Measurements from ENCODE around the gene GP1BB. TPM values are rescaled to one million over a fixed set of nuclear protein-coding genes. Genes with fewer than 3 reads are reported as not detected.

GP1BB gene
- total and polyA plus RNA-seq, 2 of the 13 experiments (the other 11 are each of a cell fraction or from before 2014, with no cell fraction given) = not detected

DNA sequence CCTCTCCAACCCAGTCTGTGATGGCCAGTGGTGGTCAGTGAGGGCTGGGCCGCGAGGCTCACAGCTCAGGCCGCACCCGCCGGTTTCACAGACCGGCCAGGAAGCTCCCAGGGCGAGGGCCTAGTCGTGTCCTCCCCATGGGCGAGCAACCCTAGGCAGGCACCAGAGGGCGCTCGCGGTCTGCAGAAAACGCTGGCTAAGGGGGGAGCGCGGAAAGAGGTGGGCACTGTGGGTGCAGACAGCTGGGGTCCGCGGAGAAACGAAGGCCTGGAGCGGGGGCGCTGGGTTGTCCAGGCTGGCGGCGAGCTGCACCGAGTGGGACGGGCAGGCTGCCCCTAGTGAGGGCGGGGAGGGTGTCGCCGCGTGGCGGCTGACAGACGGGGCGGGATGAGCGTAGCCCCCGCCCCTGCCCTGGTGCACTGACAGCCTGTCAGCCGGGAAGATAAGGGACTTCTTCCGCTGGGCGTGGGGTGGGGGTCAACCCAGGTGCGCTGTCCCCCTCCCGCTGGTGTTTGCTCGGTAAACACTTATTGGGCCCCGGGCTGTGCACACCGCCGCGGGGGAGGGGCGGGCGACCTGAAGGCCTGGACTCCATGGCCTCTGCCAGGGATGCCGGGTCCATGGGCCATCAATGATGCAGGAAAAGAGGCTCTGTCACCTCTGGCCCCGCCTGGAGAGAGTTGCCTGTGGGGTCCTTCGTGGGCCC lies 7.5 kb downstream of the GP1BB start (continued):
- no peak for TF ChIP-seq ATAD3A (CRISPR knock-in tag; IDR thresholded peaks at IDR 0.05)
- no peak for TF ChIP-seq POLR2AphosphoS2 (IDR thresholded peaks at IDR 0.05; ENCODE audit: low read depth, low read length)
- peak; percentile 80; the same call in 1 of the 2 replicates for TF ChIP-seq ZNF800 (CRISPR knock-in tag; IDR thresholded peaks at IDR 0.05)
- TF ChIP-seq SALL2 (CRISPR knock-in tag; IDR thresholded peaks at IDR 0.05) = 0 out of 2 replicates have a peak, but pooled peaks have one; percentile 47
- peak; percentile 11; the same call in 1 of the 2 replicates for TF ChIP-seq ZNF83 (CRISPR knock-in tag; IDR thresholded peaks at IDR 0.05; ENCODE audit: borderline replicate concordance)
- peak in 1 of 2 experiments; percentile 38; a peak in 1 of 4 replicates for TF ChIP-seq EP300 (IDR thresholded peaks at IDR 0.05; ENCODE audit: low read depth in 2 of 2, low read length in 2 of 2)
- peak; percentile 12; the same call in 1 of the 2 replicates for TF ChIP-seq EP300 (CRISPR knock-in tag; IDR thresholded peaks at IDR 0.05; ENCODE audit: borderline replicate concordance)
- TF ChIP-seq ZBTB7B (CRISPR knock-in tag; IDR thresholded peaks at IDR 0.05) = peak; percentile 95
- TF ChIP-seq NR3C1 (CRISPR knock-in tag; IDR thresholded peaks at IDR 0.05) = no peak
- TF ChIP-seq ZNF574 (CRISPR knock-in tag; IDR thresholded peaks at IDR 0.05) = peak; percentile 70
- peak; percentile 80 for TF ChIP-seq NR2F6 (IDR thresholded peaks at IDR 0.05)
- TF ChIP-seq NR2F6 (CRISPR knock-in tag; IDR thresholded peaks at IDR 0.05) = peak; percentile 79
- TF ChIP-seq FOXP4 (CRISPR knock-in tag; IDR thresholded peaks at IDR 0.05) = peak; percentile 99
- peak; percentile 55; the same call in 1 of the 2 replicates for TF ChIP-seq MIER2 (CRISPR knock-in tag; IDR thresholded peaks at IDR 0.05)
- TF ChIP-seq CHCHD3 (CRISPR knock-in tag; IDR thresholded peaks at IDR 0.05) = peak; percentile 79; the same call in 1 of the 2 replicates
- TF ChIP-seq HNRNPK (IDR thresholded peaks at IDR 0.05; ENCODE audit: low read depth, low read length, poor library complexity, severe bottlenecking) = peak; percentile 11
- peak; percentile 57 for TF ChIP-seq HNF4A (CRISPR knock-in tag; IDR thresholded peaks at IDR 0.05)
- 0 out of 2 replicates have a peak, but pooled peaks have one; percentile 3 for TF ChIP-seq BORCS8-MEF2B (CRISPR knock-in tag; IDR thresholded peaks at IDR 0.05)
- peak; percentile 90; the same call in 1 of the 2 replicates for TF ChIP-seq SMAD9 (CRISPR knock-in tag; IDR thresholded peaks at IDR 0.05)
- TF ChIP-seq ARNTL (CRISPR knock-in tag; IDR thresholded peaks at IDR 0.05) = peak; percentile 79
- peak; percentile 48 for TF ChIP-seq KMT2B (CRISPR knock-in tag; IDR thresholded peaks at IDR 0.05)
- peak; percentile 49; the same call in 1 of the 2 replicates for TF ChIP-seq KDM3A (CRISPR knock-in tag; IDR thresholded peaks at IDR 0.05; ENCODE audit: low read depth)

Measured in HepG2 (cell line).